HepG2 (cell line): ENCODE results near the gene PPP1CB. TPM values are rescaled to one million over a fixed set of nuclear protein-coding genes. Genes with fewer than 3 reads are reported as not detected.

Source experiments
- ATAC-seq: fragments of 200-7000 bp; cut with Tn5 transposase; 3 replicates; pipeline ENCODE4 v1.9.1; 2020; ENCODE audit warnings: mild to moderate bottlenecking, moderate library complexity
- BruUV-seq: library from RNA; stranded (reverse); fragments of 400-500 nt; replicated peaks from 2 replicates; lab custom pipeline; 2021; lab: Mats Ljungman, UMichigan
- CTCF ChIA-PET: fragments of 300-600 bp; formaldehyde crosslinking; extraction: SDS; loops from one replicate; lab custom pipeline; 2021; ENCODE audit warnings: low total read pairs, inconsistent platforms, low intra/inter-chr PET ratio; lab: Yijun Ruan, JAX
- POLR2A ChIA-PET: fragments of 350-600 bp; sonication (Branson Sonifier 250); formaldehyde crosslinking; loops from one replicate; lab custom pipeline; 2020; ENCODE audit warnings: antibody characterized with exemption, inconsistent platforms; lab: Yijun Ruan, JAX
- DNase-seq: peaks from one replicate; pipeline ENCODE4 v3.0.0-alpha.2; 2015; ENCODE audit warnings: low spot score
- FAIRE-seq: peaks from 3 replicates; lab custom pipeline; 2011; peaks lifted over from hg19 to GRCh38; lab: Jason Lieb, UNC
- H2AFZ ChIP-seq: one replicate; pipeline ENCODE4 v1.6.1; 2011; ENCODE audit warnings: low read length, inconsistent platforms
- H3K27ac ChIP-seq: fragments of 300-600 bp; 3 replicates; pipeline ENCODE4 v1.8.0; 2011; ENCODE audit warnings: mixed run types, mild to moderate bottlenecking, mixed read lengths, low read length, inconsistent platforms; ENCODE audit not compliant: insufficient read depth; ENCODE audit errors: extremely low read length
- H3K27me3 ChIP-seq, 2 experiments: fragments of 200-600 bp in 1 of 2; 2 replicates in 1 of 2; 3 replicates in 1 of 2; pipeline versions ENCODE4 v1.6.0 to v1.8.0; 2011; ENCODE audit warnings: low read length in 2 of 2, mild to moderate bottlenecking in 2 of 2, moderate library complexity in 2 of 2, inconsistent platforms in 1 of 2; ENCODE audit not compliant: insufficient read depth in 2 of 2, control insufficient read depth in 1 of 2
- H3K36me3 ChIP-seq, 2 experiments: fragments of 200-600 bp in 1 of 2; replicated peaks in 1 of 2; 2 replicates in 1 of 2; 3 replicates in 1 of 2; pipeline versions ENCODE4 v1.5.1 to v1.8.0; 2011; ENCODE audit warnings: low read length in 2 of 2, inconsistent platforms in 1 of 2; ENCODE audit not compliant: insufficient read depth in 2 of 2, control insufficient read depth in 1 of 2
- H3K4me1 ChIP-seq: 2 replicates; pipeline ENCODE4 v1.5.1; 2012; ENCODE audit warnings: low read length, inconsistent platforms; ENCODE audit not compliant: insufficient read depth
- H3K4me2 ChIP-seq: 2 replicates; pipeline ENCODE4 v1.6.0; 2011; ENCODE audit warnings: low read depth, low read length, inconsistent platforms
- H3K4me3 ChIP-seq, 3 experiments: fragments of 200-600 bp in 1 of 3; sonication (generic), shearing (Covaris generic) in 1 of 3; replicated peaks in 1 of 3; 2 replicates each; pipeline ENCODE4 v1.5.1; 2011 to 2016; ENCODE audit warnings: low read length in 3 of 3, inconsistent platforms in 2 of 3, low read depth in 2 of 3, mild to moderate bottlenecking in 2 of 3, control low read depth in 1 of 3, mixed read lengths in 1 of 3; ENCODE audit not compliant: insufficient read depth in 1 of 3
- H3K79me2 ChIP-seq: one replicate; pipeline ENCODE4 v1.6.1; 2011; ENCODE audit warnings: low read length, inconsistent platforms; ENCODE audit not compliant: insufficient read depth
- H3K9ac ChIP-seq: 2 replicates; pipeline ENCODE4 v1.6.0; 2011; ENCODE audit warnings: mild to moderate bottlenecking, low read depth, low read length, inconsistent platforms; ENCODE audit not compliant: insufficient read depth
- H3K9me3 ChIP-seq: 2 replicates; pipeline ENCODE4 v1.5.1; 2012; ENCODE audit warnings: mild to moderate bottlenecking, low read length
- H4K20me1 ChIP-seq: 2 replicates; pipeline ENCODE4 v1.6.0; 2011; ENCODE audit warnings: inconsistent platforms, mild to moderate bottlenecking, low read length, moderate library complexity; ENCODE audit not compliant: insufficient read depth
- EZH2 ChIP-seq: conservative IDR thresholded peaks from 2 replicates; pipeline ENCODE4 v1.6.1; 2012; ENCODE audit warnings: mild to moderate bottlenecking, low read depth, low read length, moderate library complexity
- RBFOX2 ChIP-seq: fragments of 200-400 bp; formaldehyde crosslinking; IDR thresholded peaks from 2 replicates; pipeline ENCODE4 v1.6.1; 2017; ENCODE audit warnings: low read depth, mild to moderate bottlenecking, low read length
- RBM22 ChIP-seq: fragments of 200-400 bp; formaldehyde crosslinking; optimal IDR thresholded peaks from 2 replicates; pipeline ENCODE3; 2017; ENCODE audit warnings: mild to moderate bottlenecking, low read length, moderate library complexity
- SALL1 ChIP-seq: sonication (generic); formaldehyde crosslinking; IDR thresholded peaks from 2 replicates; pipeline ENCODE4 v1.8.0; 2022; ENCODE audit warnings: mild to moderate bottlenecking, missing genetic modification reagents
- ZNF12 ChIP-seq: sonication (generic); formaldehyde crosslinking; IDR thresholded peaks from 2 replicates; pipeline ENCODE4 v1.5.0; 2020; ENCODE audit warnings: missing genetic modification reagents
- ZNF317 ChIP-seq: sonication (generic); formaldehyde crosslinking; IDR thresholded peaks from 2 replicates; pipeline ENCODE4 v1.5.0; 2020; ENCODE audit warnings: mild to moderate bottlenecking, missing genetic modification reagents
- ZNF337 ChIP-seq: sonication (generic); formaldehyde crosslinking; IDR thresholded peaks from 2 replicates; pipeline ENCODE4 v1.5.1; 2020; ENCODE audit warnings: missing genetic modification reagents, low read depth, mild to moderate bottlenecking, borderline replicate concordance
- ZNF75D ChIP-seq: sonication (generic); formaldehyde crosslinking; IDR thresholded peaks from 2 replicates; pipeline ENCODE4 v1.8.1; 2023; ENCODE audit warnings: missing genetic modification reagents, mild to moderate bottlenecking, borderline replicate concordance
- ZSCAN22 ChIP-seq: sonication (generic); formaldehyde crosslinking; IDR thresholded peaks from 2 replicates; pipeline ENCODE4 v1.4.0; 2020; ENCODE audit warnings: mild to moderate bottlenecking, missing genetic modification reagents
- WGBS: methylation state at CpG from one replicate; pipeline ENCODE4 v1.1.6; 2017; ENCODE audit warnings: low lambda C conversion rate; 5-methylcytosine and 5-hydroxymethylcytosine counted together
- in situ Hi-C: cut with HindIII; loops from 2 replicates; pipeline ENCODE4 v1.10.0; 2017; ENCODE audit warnings: low pct_unique_long_range_greater_than_20kb; ENCODE audit not compliant: extremely low pct_ligation_motif_present
- intact Hi-C: fragments of 100-400 bp; cut with micrococcal nuclease; formaldehyde crosslinking; loops from one replicate; pipeline ENCODE4 v1.10.0; 2022; ENCODE audit not compliant: unreplicated experiment
- polyA plus RNA-seq, 8 experiments: library from polyadenylated mRNA; depleted of rRNA in 3 of 8; stranded (reverse) in 7 of 8; unstranded in 1 of 8; fragments of >200 nt; fragmentation: Illumina TruSeq in 4 of 8; extraction: Trizol in 4 of 8; gene quantifications; 2 replicates each; pipeline versions ENCODE4 v1.2.1 to v1.2.3, GENCODE V29; 2011 to 2016; ENCODE audit warnings: low read depth in 4 of 8, missing spikeins in 1 of 8, mixed read lengths in 1 of 8; ENCODE audit not compliant: insufficient read depth in 1 of 8
- total RNA-seq, 5 experiments: library from RNA; depleted of rRNA; stranded (reverse); fragments of >200 nt; fragmentation: Illumina TruSeq; extraction: Trizol; gene quantifications; 2 replicates each; pipeline ENCODE4 v1.2.3, GENCODE V29; 2016; ENCODE audit warnings: low read depth in 1 of 5
- TF ChIP-seq, protein P1 (sequence below): sonication (generic); formaldehyde crosslinking; conservative IDR thresholded peaks from 2 replicates; pipeline ENCODE4 v1.4.0; 2020; ENCODE audit warnings: missing genetic modification reagents

PPP1CB gene
- total and polyA plus RNA-seq, 2 of the 13 experiments (the other 11 are each of a cell fraction or from before 2014, with no cell fraction given) = 46.9 to 109 TPM

DNA sequence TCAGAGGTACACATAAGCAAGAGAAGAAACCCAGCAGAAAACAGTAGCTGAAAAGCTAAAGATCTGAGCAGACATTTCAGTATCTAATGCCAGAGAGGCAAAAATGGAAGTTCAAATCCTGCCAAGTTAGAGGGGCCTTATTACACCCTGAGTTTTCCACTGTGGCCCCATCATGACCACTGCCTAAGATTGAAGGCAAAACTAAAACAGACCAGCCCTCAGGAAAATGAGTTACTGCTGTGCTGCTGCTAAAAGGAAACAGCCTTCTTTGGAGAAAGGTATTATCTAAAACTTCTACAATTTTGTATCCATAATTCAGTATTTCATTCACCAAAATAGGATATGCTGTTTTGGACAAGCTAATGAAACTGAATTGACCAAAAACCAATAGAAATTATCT is 16.8 kb downstream of the PPP1CB start:
- H3K79me2 ChIP-seq = peaks cover 99% of the 10 kb centered on the region
- no peak for DNase-seq
- BruUV-seq = no TSS peak
- no peak overlapping the region for H3K9ac ChIP-seq
- no peak overlapping the region for H3K27ac ChIP-seq
- H3K4me3 ChIP-seq = no peak overlapping the region
- H2AFZ ChIP-seq = no peak overlapping the region
- H3K4me2 ChIP-seq = no peak overlapping the region
- CTCF ChIA-PET = no interaction called here
- POLR2A ChIA-PET = interaction anchor here (1.1 kb wide), 1 partner anchor 17 kb away, joined by 4 read pairs; the partner anchor contains the start of gene PPP1CB
- H3K4me1 ChIP-seq = peaks cover 20% of the 10 kb centered on the region
- no peaks in the 10 kb centered on the region for H3K27me3 ChIP-seq
- TF ChIP-seq SALL1 (CRISPR knock-in tag) (no peak), ZNF75D (no peak), EZH2 (no peak), ZNF12 (CRISPR knock-in tag) (peak; percentile 97)
- intact Hi-C loops = no loop called here
- H3K36me3 ChIP-seq = no peaks in the 10 kb centered on the region
- peaks cover 82% of the 10 kb centered on the region for H4K20me1 ChIP-seq
- no peak for FAIRE-seq
- ATAC-seq = no peak
- H3K9me3 ChIP-seq = no peaks in the 10 kb centered on the region
- in situ Hi-C loops = no loop called here

DNA sequence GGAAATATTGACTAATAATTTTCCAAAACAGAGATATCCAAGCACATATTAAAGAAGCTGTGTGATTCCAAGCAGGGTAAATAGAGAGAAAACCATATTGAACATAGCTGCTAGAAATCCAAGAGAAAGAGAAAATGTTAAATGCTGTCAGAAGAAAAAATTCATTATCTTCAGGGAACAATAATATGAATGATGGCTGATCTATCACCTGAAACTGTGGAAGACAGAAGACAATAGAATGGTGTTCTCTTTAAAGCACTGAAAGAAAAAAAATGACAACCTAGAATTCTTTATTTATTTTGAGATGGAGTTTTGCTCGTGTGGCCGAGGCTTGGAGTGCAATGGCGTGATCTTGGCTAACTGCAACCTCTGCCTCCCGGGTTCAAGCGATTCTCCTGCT is 17.3 kb downstream of the PPP1CB start:
- Histone ChIP-seq H3K27ac (no peak overlapping the region), H3K27me3 (no peaks in the 10 kb centered on the region), H3K9me3 (no peaks in the 10 kb centered on the region), H3K4me2 (no peak overlapping the region), H3K36me3 (no peaks in the 10 kb centered on the region), H3K9ac (no peak overlapping the region), H3K79me2 (peaks cover 99% of the 10 kb centered on the region), H4K20me1 (peaks cover 82% of the 10 kb centered on the region), H3K4me3 (no peak overlapping the region), H2AFZ (no peak overlapping the region), H3K4me1 (peaks cover 20% of the 10 kb centered on the region)
- TF ChIP-seq ZNF337 (no peak), ZSCAN22 (no peak), RBM22 (no peak), RBFOX2 (no peak), ZNF317 (CRISPR knock-in tag) (peak; percentile 93)
- TF ChIP-seq, protein P1, sequence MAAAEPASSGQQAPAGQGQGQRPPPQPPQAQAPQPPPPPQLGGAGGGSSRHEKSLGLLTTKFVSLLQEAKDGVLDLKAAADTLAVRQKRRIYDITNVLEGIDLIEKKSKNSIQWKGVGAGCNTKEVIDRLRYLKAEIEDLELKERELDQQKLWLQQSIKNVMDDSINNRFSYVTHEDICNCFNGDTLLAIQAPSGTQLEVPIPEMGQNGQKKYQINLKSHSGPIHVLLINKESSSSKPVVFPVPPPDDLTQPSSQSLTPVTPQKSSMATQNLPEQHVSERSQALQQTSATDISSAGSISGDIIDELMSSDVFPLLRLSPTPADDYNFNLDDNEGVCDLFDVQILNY (CRISPR knock-in tag) = no peak
- intact Hi-C loops (no loop called here), in situ Hi-C loops (no loop called here)
- no TSS peak for BruUV-seq
- ATAC-seq (no peak), FAIRE-seq (no peak), DNase-seq (no peak)
- 96% methylated on average over 5 of the region's 5 CpGs for WGBS
- ChIA-PET CTCF (no interaction called here), POLR2A (no interaction called here)
